COLO668 (cell line): ENCODE data around the gene LRRC37A.
"Not testable (repeated sequence)": the region's sequence is repeated elsewhere in the genome, so short reads cannot be mapped to it uniquely, and the experiment has no call there.

ENCODE experiments used
- DNase-seq: peaks from one replicate; lab custom pipeline; 2025; ENCODE audit not compliant: unreplicated experiment; lab: John Stamatoyannopoulos, UW

LRRC37A gene

GRCh38 chr17:46286764-46287221 lies 8.1 kb upstream of the LRRC37A start:
- DNase-seq, result peak; percentile 66

- DNase-seq, result not testable (repeated sequence)
Measured at GRCh38 chr17:46287587-46287986, 7.3 kb upstream of the LRRC37A start.

- not testable (repeated sequence) for DNase-seq
Measured at GRCh38 chr17:46290906-46291546, 3.9 kb upstream of the LRRC37A start.

GRCh38 chr17:46291618-46292017 lies 3.3 kb upstream of the LRRC37A start:
- not testable (repeated sequence) for DNase-seq

GRCh38 chr17:46341220-46341619 lies 46.3 kb downstream of the LRRC37A start:
- not testable (repeated sequence) for DNase-seq

- not testable (repeated sequence) for DNase-seq
Measured at GRCh38 chr17:46342131-46342530, 47.2 kb downstream of the LRRC37A start.

- DNase-seq, result not testable (repeated sequence)
Measured at GRCh38 chr17:46348345-46348744, 53.4 kb downstream of the LRRC37A start.

- DNase-seq, result not testable (repeated sequence)
Measured at GRCh38 chr17:46349060-46349459, 54.1 kb downstream of the LRRC37A start.

GRCh38 chr17:46353856-46354255 lies 58.9 kb downstream of the LRRC37A start:
- DNase-seq, result not testable (repeated sequence)

GRCh38 chr17:46361145-46361735 lies 66.3 kb downstream of the LRRC37A start:
- DNase-seq, result not testable (repeated sequence)

GRCh38 chr17:46361755-46362154 lies 66.8 kb downstream of the LRRC37A start, which contains the start of gene ARL17B:
Gene ARL17B, minus strand, starts transcription at chr17:46361766. Its CDS starts 3,369 bp downstream, at chr17:46358397.
- not testable (repeated sequence) for DNase-seq

- not testable (repeated sequence) for DNase-seq
Measured at GRCh38 chr17:46367520-46367919, 72.6 kb downstream of the LRRC37A start.

GRCh38 chr17:46372236-46373229 lies 77.6 kb downstream of the LRRC37A start:
- not testable (repeated sequence) for DNase-seq

GRCh38 chr17:46373418-46373817 lies 78.5 kb downstream of the LRRC37A start:
- DNase-seq, result not testable (repeated sequence)

- DNase-seq, result not testable (repeated sequence)
Measured at GRCh38 chr17:46383118-46383517, 88.2 kb downstream of the LRRC37A start.

GRCh38 chr17:46385491-46385890 lies 90.6 kb downstream of the LRRC37A start:
- DNase-seq, result not testable (repeated sequence)
